Mesodermal cell (in vitro differentiated cells): ENCODE measurements around the gene OR4D9.
"Not testable (repeated sequence)": the region's sequence is repeated elsewhere in the genome, so short reads cannot be mapped to it uniquely, and the experiment has no call there.

ENCODE experiments used
- H3K27ac ChIP-seq: 2 replicates; pipeline ENCODE4 v1.7.0; 2013; ENCODE audit warnings: mild to moderate bottlenecking, low read depth, low read length, moderate library complexity; ENCODE audit not compliant: severe bottlenecking
- H3K36me3 ChIP-seq: 2 replicates; pipeline ENCODE4 v1.7.1; 2013; ENCODE audit warnings: mild to moderate bottlenecking, low read length, moderate library complexity; ENCODE audit not compliant: control insufficient read depth, insufficient read depth
- H3K4me1 ChIP-seq: one replicate; pipeline ENCODE4 v1.7.1; 2013; ENCODE audit warnings: mild to moderate bottlenecking, low read length; ENCODE audit not compliant: insufficient read depth, control insufficient read depth, poor library complexity, severe bottlenecking
- H3K4me3 ChIP-seq: 2 replicates; pipeline ENCODE4 v1.7.0; 2013; ENCODE audit warnings: low read length, control low read depth, mild to moderate bottlenecking; ENCODE audit not compliant: insufficient read depth, poor library complexity, severe bottlenecking; ENCODE audit errors: extremely low read depth
- H3K9me3 ChIP-seq: 2 replicates; pipeline ENCODE4 v1.7.1; 2013; ENCODE audit warnings: mild to moderate bottlenecking, low read length, moderate library complexity; ENCODE audit not compliant: control insufficient read depth
- WGBS, 2 experiments: methylation state at CpG; one replicate each; pipeline ENCODE4 v1.1.5; 2013; ENCODE audit warnings: missing lambda C conversion rate in 2 of 2; ENCODE audit not compliant: insufficient coverage in 2 of 2; 5-methylcytosine and 5-hydroxymethylcytosine counted together

OR4D9 gene

DNA sequence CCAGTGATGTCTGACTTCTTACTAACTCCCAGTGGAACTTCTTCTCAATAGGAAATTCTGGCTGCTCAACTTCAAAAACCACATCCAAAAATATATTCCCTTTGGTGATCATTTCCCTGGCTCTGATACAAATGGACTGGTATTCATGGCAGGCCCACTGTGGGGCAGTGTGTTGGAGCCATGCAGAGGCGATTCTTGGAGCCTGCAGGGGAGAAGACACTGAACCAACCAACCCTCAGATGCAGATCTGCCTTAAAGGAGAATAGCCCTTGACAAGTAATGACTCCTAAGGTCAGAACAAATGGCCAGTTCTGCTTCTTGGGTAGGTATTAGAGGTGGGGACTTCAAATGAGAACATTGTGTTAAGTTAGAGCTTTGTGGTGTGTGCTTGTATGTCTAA, 12.2 kb downstream of the OR4D9 start:
- Histone ChIP-seq H3K9me3 (no peaks in the 10 kb centered on the region), H3K27ac (no peak overlapping the region), H3K4me3 (no peak overlapping the region), H3K36me3 (no peaks in the 10 kb centered on the region), H3K4me1 (no peaks in the 10 kb centered on the region)
- WGBS, 2 experiments = 29% methylated on average over 1 of the region's 1 CpG; no CpG with 5 or more reads in 1 of the 2 experiments

DNA sequence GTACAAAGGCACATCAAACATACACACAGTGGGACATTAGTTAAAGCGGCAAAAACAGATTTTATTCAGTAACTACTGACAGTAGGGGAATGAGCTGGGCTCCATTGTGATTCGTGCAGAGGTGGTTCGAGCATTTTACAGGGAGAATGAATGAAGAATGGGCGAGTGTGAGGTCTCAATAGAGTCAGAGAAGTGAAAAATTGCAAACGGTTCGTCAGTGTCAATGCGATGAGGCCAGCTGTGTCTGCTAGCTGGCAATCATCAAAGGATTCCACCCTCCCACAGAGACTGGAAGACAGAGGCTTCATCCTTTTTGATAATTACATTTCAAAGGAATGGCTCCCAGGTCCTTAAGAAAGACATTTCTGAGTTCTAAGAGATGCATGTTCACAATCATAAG, 17.4 kb downstream of the OR4D9 start:
- H3K4me1 ChIP-seq = no peaks in the 10 kb centered on the region
- no peak overlapping the region for H3K27ac ChIP-seq
- H3K36me3 ChIP-seq = no peaks in the 10 kb centered on the region
- H3K9me3 ChIP-seq = no peaks in the 10 kb centered on the region
- WGBS, 2 experiments = 20 to 23% methylated on average over 3 to 5 of the region's 7 CpGs
- H3K4me3 ChIP-seq = no peak overlapping the region

- H3K4me1 ChIP-seq = no peaks in the 10 kb centered on the region
- H3K9me3 ChIP-seq = no peaks in the 10 kb centered on the region
- no peak overlapping the region for H3K27ac ChIP-seq
- no peaks in the 10 kb centered on the region for H3K36me3 ChIP-seq
- 100% methylated on average over 1 of the region's 2 CpGs; no CpG with 5 or more reads in 1 of the 2 experiments for WGBS, 2 experiments
- no peak overlapping the region for H3K4me3 ChIP-seq
Measured at GRCh38 chr11:59532620-59533019, 21.3 kb downstream of the OR4D9 start.

DNA sequence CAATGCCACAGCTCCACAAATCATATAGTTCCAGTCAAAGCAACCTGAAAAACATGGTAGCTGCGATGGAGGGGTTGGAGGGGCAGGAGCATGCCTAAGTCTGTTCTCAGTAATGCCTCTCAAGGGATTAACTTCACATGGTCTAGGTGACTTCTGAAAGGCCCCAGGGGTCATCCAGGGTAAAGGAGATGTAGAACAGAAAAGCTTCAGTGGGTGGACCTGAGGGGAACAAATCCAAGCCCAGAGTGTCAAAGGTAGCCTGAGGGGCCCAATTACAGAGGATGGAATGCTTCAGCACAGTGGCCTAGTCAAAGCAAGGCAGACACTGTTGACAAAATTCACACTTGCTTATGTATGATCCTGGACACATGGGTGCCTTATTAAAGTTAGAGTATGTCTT, 23.3 kb downstream of the OR4D9 start:
- H3K9me3 ChIP-seq = no peaks in the 10 kb centered on the region
- 100% methylated on average over 1 of the region's 1 CpG; no CpG with 5 or more reads in 1 of the 2 experiments for WGBS, 2 experiments
- H3K4me3 ChIP-seq = no peak overlapping the region
- no peaks in the 10 kb centered on the region for H3K4me1 ChIP-seq
- H3K27ac ChIP-seq = no peak overlapping the region
- H3K36me3 ChIP-seq = no peaks in the 10 kb centered on the region

- H3K4me3 ChIP-seq = no peak overlapping the region
Measured at GRCh38 chr11:59542142-59542810, 30.9 kb downstream of the OR4D9 start.

GRCh38 chr11:59543713-59544112, 32.4 kb downstream of the OR4D9 start:
- H3K36me3 ChIP-seq, H3K9me3 ChIP-seq, H3K4me3 ChIP-seq, H3K4me1 ChIP-seq, H3K27ac ChIP-seq: not testable (repeated sequence)
- no CpG with 5 or more reads among the region's 3 CpGs for WGBS, 2 experiments

More at GRCh38 chr11:59542142-59542810, 30.9 kb downstream of the OR4D9 start:
- 72 to 100% methylated on average over 2 of the region's 3 CpGs for WGBS, 2 experiments
- no peaks in the 10 kb centered on the region for H3K9me3 ChIP-seq
- H3K36me3 ChIP-seq = no peaks in the 10 kb centered on the region
- no peak overlapping the region for H3K27ac ChIP-seq
- no peaks in the 10 kb centered on the region for H3K4me1 ChIP-seq

DNA sequence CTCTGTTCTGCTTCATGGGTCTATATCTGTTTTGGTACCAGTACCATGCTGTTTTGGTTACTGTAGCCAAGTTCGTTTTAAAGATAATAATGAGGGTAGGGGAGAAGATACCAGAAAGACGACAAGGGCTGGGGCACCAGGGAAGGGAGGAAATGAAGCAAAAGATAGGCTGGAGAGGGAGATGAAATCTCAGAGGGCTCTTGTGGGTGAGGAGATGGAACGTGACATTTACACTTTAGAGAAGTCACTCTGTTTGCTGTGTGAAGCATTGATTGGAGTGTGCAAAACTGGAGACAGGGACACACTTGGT, 33.5 kb downstream of the OR4D9 start:
- H3K27ac ChIP-seq = no peak overlapping the region
- 75 to 93% methylated on average over 3 of the region's 3 CpGs for WGBS, 2 experiments
- H3K9me3 ChIP-seq = no peaks in the 10 kb centered on the region
- H3K36me3 ChIP-seq = no peaks in the 10 kb centered on the region
- H3K4me3 ChIP-seq = no peak overlapping the region
- peaks cover 8% of the 10 kb centered on the region for H3K4me1 ChIP-seq

DNA sequence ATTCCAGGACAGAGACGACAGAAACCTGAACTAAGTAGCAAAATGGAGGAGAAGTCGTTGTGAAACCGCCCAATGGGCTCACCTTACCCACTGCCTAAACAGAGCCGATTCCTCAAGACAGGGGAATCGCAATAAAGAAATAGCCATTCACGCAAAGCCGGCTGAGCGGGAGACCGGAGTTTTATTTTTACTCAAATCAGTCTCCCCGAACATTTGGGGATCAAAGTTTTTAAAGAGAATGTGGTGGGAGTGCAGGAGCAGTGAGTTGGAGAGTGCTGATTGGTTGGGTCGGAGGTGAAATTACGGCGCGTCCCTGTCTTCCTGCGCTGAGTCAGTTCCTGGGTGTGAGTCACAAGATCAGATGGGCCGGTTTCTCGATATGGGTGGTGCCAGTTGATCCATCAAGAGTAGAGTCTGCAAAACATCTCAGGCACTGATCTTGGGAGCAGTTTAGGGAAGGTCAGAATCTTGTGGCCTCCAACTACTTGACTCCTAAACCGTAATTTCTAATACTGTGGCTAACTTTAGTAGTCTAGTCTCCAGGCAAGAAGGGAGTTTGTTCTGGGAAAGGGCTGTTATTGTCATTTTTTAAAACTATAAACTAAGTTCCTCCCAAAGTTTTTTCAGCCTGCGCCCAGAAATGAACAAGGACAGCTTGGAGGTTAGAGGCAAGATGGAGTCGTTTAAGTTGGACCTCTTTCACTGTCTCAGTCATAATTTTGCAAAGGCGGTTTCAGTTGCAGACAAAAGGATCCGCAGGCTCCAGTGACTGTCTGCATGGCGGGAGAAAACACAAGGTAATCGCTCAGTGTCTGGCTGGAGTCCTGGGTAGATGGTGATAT, 34.1 kb downstream of the OR4D9 start:
- Histone ChIP-seq H3K9me3 (no peaks in the 10 kb centered on the region), H3K4me1 (peaks cover 8% of the 10 kb centered on the region), H3K27ac (no peak overlapping the region), H3K4me3 (no peak overlapping the region), H3K36me3 (no peaks in the 10 kb centered on the region)
- 89 to 96% methylated on average over 17 to 23 of the region's 24 CpGs for WGBS, 2 experiments

DNA sequence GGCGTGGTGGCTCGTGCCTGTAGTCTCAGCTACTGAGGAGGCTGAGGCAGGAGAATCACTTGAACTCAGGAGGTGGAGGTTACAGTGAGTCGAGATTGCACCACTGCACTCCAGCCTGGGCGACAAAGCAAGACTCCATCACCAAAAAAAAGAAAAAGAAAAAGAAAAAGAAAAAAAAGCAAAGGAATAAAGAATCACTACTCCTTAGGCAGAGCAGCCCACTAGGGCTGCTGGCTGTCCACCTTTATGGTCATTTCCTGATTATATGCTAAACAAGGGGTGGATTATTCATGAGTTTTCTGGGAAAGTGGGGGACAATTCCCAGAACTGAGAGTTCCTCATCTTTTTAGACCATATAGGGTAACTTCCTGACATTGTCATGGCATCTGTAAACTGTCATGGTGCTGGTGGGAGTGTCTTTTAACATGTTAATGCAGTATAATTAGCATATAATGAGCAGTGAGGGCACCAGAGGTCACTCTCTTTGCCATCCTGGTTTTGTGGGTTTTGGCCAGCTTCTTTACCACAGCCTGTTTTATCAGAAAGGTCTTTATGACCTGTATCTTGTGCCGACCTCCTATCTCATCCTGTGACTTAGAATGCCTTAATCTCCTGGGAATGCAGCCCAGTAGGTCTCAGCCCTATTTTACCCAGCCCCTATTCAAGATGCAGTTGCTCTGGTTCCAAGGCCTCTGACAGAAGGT, 36.4 kb downstream of the OR4D9 start:
- not testable (repeated sequence) for H3K36me3 ChIP-seq, H3K4me1 ChIP-seq, H3K27ac ChIP-seq, H3K4me3 ChIP-seq, H3K9me3 ChIP-seq
- 50 to 86% methylated on average over 1 of the region's 5 CpGs for WGBS, 2 experiments

GRCh38 chr11:59548309-59548656, 36.9 kb downstream of the OR4D9 start:
- peaks cover 8% of the 10 kb centered on the region for H3K4me1 ChIP-seq
- 80 to 93% methylated on average over 1 to 2 of the region's 5 CpGs for WGBS, 2 experiments
- no peaks in the 10 kb centered on the region for H3K9me3 ChIP-seq
- peak overlapping the region; percentile 16 for H3K27ac ChIP-seq
- no peak overlapping the region for H3K4me3 ChIP-seq
- no peaks in the 10 kb centered on the region for H3K36me3 ChIP-seq
